ENCODE results near the gene RBM33. TPM values are rescaled to one million over a fixed set of nuclear protein-coding genes. Genes with fewer than 3 reads are reported as not detected.

RBM33 gene
- total and polyA plus RNA-seq, 10 of the 15 experiments (the other 5 are each of a cell fraction or from before 2014, with no cell fraction given): 4.7 to 67.2 (median 24.3) TPM

DNA sequence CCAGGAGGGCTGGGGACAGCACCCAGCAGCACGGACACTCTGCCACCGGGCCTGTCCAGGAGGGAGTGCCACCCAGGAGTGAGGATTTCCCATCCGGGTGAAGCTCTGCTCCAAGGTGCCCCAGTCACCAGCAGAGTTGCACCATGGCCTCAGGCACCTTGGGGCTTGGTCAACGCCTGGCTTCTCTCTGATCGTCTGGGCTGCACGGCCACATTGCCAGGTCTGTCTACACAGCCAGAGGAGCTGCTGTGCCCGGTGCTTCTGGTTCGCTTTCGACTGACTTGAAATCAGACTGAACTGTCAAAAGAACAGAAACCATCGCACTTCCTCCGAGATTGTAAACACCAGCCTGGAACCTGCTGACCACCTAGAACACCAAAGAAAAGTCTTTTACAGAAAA lies 155.8 kb downstream of the RBM33 start:
- no peak for FAIRE-seq
- intact Hi-C loops (cut with micrococcal nuclease; ENCODE audit: unreplicated experiment): no loop called here

More for the DNA sequence above, 155.8 kb downstream of the RBM33 start:
- Histone ChIP-seq H3K4me2 (ENCODE audit: control insufficient read depth, insufficient read depth) (no peak overlapping the region), H3K27me3 (replicated peaks in 1 of 2; ENCODE audit: control insufficient read depth in 2 of 2, insufficient read depth in 2 of 2, low read length in 1 of 2) (peaks cover 6% of the 10 kb centered on the region in 2 experiments), H3K4me3 (no peak overlapping the region), H3K79me2 (ENCODE audit: control insufficient read depth, insufficient read depth, low read length) (no peaks in the 10 kb centered on the region), H4K20me1 (ENCODE audit: control insufficient read depth, insufficient read depth) (no peaks in the 10 kb centered on the region), H2AFZ (ENCODE audit: control insufficient read depth, low read depth, low read length) (no peak overlapping the region), H3K9ac (ENCODE audit: control insufficient read depth, insufficient read depth, low read length) (no peak overlapping the region), H3K27ac (ENCODE audit: control insufficient read depth, insufficient read depth) (no peak overlapping the region), H3K4me1 (ENCODE audit: control insufficient read depth, insufficient read depth, low read length) (no peaks in the 10 kb centered on the region), H3K9me3 (replicated peaks; ENCODE audit: control insufficient read depth, insufficient read depth, low read length) (no peaks in the 10 kb centered on the region), H3K36me3 (ENCODE audit: control insufficient read depth in 2 of 2, insufficient read depth in 2 of 2, low read length in 1 of 2) (no peaks in the 10 kb centered on the region)
- in situ Hi-C loops (cut with MboI): loop anchor here (25.0 kb wide), 1 partner anchor 1462 kb away; no protein-coding TSS in a partner anchor
- no TSS peak for BruUV-seq (replicated peaks)
- CTCF ChIA-PET: no interaction called here
- RAD21 ChIA-PET (ENCODE audit: unreplicated experiment): no interaction called here
- no peak for DNase-seq (ENCODE audit: low read depth, low spot score)
- TF ChIP-seq ZNF592 (IDR thresholded peaks at IDR 0.05) (no peak), TCF3 (IDR thresholded peaks at IDR 0.05; ENCODE audit: borderline replicate concordance, insufficient read depth, low read depth, low read length) (no peak), RUNX3 (IDR thresholded peaks at IDR 0.05; ENCODE audit: low read length) (no peak)
- ATAC-seq: no peak
- 57% methylated on average over 11 of the region's 11 CpGs for WGBS (ENCODE audit: insufficient coverage, insufficient replicate concordance, low lambda C conversion rate, missing lambda C conversion rate)
- SMC1A ChIA-PET (ENCODE audit: uncharacterized antibody, unreplicated experiment): no interaction called here
- POLR2A ChIA-PET: no interaction called here
